GM23248 (cell line): ENCODE measurements around the gene MYO1H. TPM values are rescaled to one million over a fixed set of nuclear protein-coding genes. Genes with fewer than 3 reads are reported as not detected.
A peak's percentile ranks its signal among the peaks of the same experiment; 100 is the strongest.

ENCODE experiments used
- DNase-seq: peaks from one replicate; pipeline ENCODE4 v3.0.0-alpha.2; 2015
- H2AFZ ChIP-seq: fragments of 200-600 bp; sonication (generic); 2 replicates; pipeline ENCODE4 v1.6.1; 2016; ENCODE audit warnings: antibody characterized with exemption
- H3F3A ChIP-seq: fragments of 200-600 bp; sonication (generic); 2 replicates; pipeline ENCODE4 v1.6.1; 2016; ENCODE audit warnings: mild to moderate bottlenecking, antibody characterized with exemption, mixed run types; ENCODE audit not compliant: insufficient read depth
- H3K27ac ChIP-seq: fragments of 200-600 bp; sonication (generic); 2 replicates; pipeline ENCODE4 v1.5.1; 2016; ENCODE audit warnings: mild to moderate bottlenecking
- H3K27me3 ChIP-seq: fragments of 200-600 bp; sonication (generic); replicated peaks from 2 replicates; pipeline ENCODE4 v1.6.1; 2016; ENCODE audit warnings: mild to moderate bottlenecking; ENCODE audit not compliant: insufficient read depth
- H3K36me3 ChIP-seq: fragments of 200-600 bp; sonication (generic); 2 replicates; pipeline ENCODE4 v1.6.1; 2016; ENCODE audit warnings: low read depth, mild to moderate bottlenecking
- H3K4me1 ChIP-seq: fragments of 200-600 bp; sonication (generic); 2 replicates; pipeline ENCODE4 v1.6.1; 2016; ENCODE audit warnings: mild to moderate bottlenecking; ENCODE audit not compliant: insufficient read depth
- H3K4me2 ChIP-seq: fragments of 200-600 bp; sonication (generic); one replicate; pipeline ENCODE4 v1.6.1; 2016; ENCODE audit warnings: mild to moderate bottlenecking; ENCODE audit not compliant: unreplicated experiment
- H3K4me3 ChIP-seq: fragments of 200-600 bp; sonication (generic); 2 replicates; pipeline ENCODE4 v1.5.1; 2016; ENCODE audit warnings: mild to moderate bottlenecking
- H3K79me2 ChIP-seq: fragments of 200-600 bp; sonication (generic); 2 replicates; pipeline ENCODE4 v1.6.1; 2016; ENCODE audit warnings: mild to moderate bottlenecking; ENCODE audit not compliant: insufficient read depth
- H3K9ac ChIP-seq: fragments of 200-600 bp; sonication (generic); 2 replicates; pipeline ENCODE4 v1.6.1; 2016; ENCODE audit warnings: mild to moderate bottlenecking
- H3K9me2 ChIP-seq: fragments of 200-600 bp; sonication (generic); 2 replicates; pipeline ENCODE4 v1.6.1; 2016; ENCODE audit warnings: mixed run types, mild to moderate bottlenecking, moderate library complexity; ENCODE audit not compliant: insufficient read depth
- H3K9me3 ChIP-seq: fragments of 200-600 bp; sonication (generic); one replicate; pipeline ENCODE4 v1.6.1; 2017; ENCODE audit warnings: low read depth
- H4K20me1 ChIP-seq: fragments of 200-600 bp; sonication (generic); 2 replicates; pipeline ENCODE4 v1.6.0; 2016; ENCODE audit not compliant: insufficient read depth
- EZH2 ChIP-seq: fragments of 200-600 bp; sonication (generic); IDR thresholded peaks from 2 replicates; pipeline ENCODE4 v1.6.1; 2018; ENCODE audit warnings: antibody characterized with exemption, mild to moderate bottlenecking; ENCODE audit not compliant: insufficient read depth, poor library complexity, severe bottlenecking
- EZH2phosphoT487 ChIP-seq: fragments of 200-600 bp; sonication (generic); IDR thresholded peaks from 2 replicates; pipeline ENCODE4 v1.6.1; 2018; ENCODE audit warnings: antibody characterized with exemption, moderate library complexity, mild to moderate bottlenecking, low read depth; ENCODE audit not compliant: insufficient read depth
- WGBS, 2 experiments: methylation state at CpG; one replicate each; pipeline ENCODE4 v1.1.6; 2015 to 2017; ENCODE audit warnings: low lambda C conversion rate in 2 of 2, low coverage in 1 of 2; ENCODE audit errors: missing lambda C conversion rate in 2 of 2; 5-methylcytosine and 5-hydroxymethylcytosine counted together
- in situ Hi-C: fragments of 300-500 bp; cut with MboI; formaldehyde crosslinking; loops from 2 replicates; pipeline ENCODE4 v1.15.0; 2020
- polyA plus RNA-seq: library from polyadenylated mRNA; unstranded; fragments of >200 nt; fragmentation: Nextera tagmentation; extraction: Ambion mirVana; gene quantifications from 2 replicates; pipeline ENCODE4 v1.2.1, GENCODE V29; 2016
- total RNA-seq: library from RNA; depleted of rRNA; stranded (reverse); fragments of >200 nt; shearing (Covaris generic); gene quantifications from 2 replicates; pipeline ENCODE4 v1.2.3, GENCODE V29; 2014

MYO1H gene
- total and polyA plus RNA-seq, 2 experiments from 2014 or later, result not detected

- DNase-seq, result no peak
Measured at GRCh38 chr12:109448707-109449390, 101.1 kb downstream of the MYO1H start.

GRCh38 chr12:109449845-109450532 is 102.3 kb downstream of the MYO1H start:
- Histone ChIP-seq H2AFZ (no peak overlapping the region), H3K9me2 (no peaks in the 10 kb centered on the region), H4K20me1 (no peaks in the 10 kb centered on the region; the same call in 1 of the 2 replicates), H3K9ac (no peak overlapping the region), H3K27ac (no peak overlapping the region), H3K9me3 (no peaks in the 10 kb centered on the region), H3F3A (peaks cover 21% of the 10 kb centered on the region; the same call in 1 of the 2 replicates), H3K79me2 (peaks cover 97% of the 10 kb centered on the region), H3K27me3 (no peaks in the 10 kb centered on the region), H3K4me1 (peaks cover 16% of the 10 kb centered on the region), H3K36me3 (peaks cover 75% of the 10 kb centered on the region), H3K4me2 (no peak overlapping the region), H3K4me3 (no peak overlapping the region)
- TF ChIP-seq EZH2phosphoT487, result no peak
- no peak for TF ChIP-seq EZH2
- in situ Hi-C loops, result no loop called here
- DNase-seq, result no peak
- 74 to 80% methylated on average over 16 of the region's 16 CpGs for WGBS, 2 experiments

More at GRCh38 chr12:109448707-109449390, 101.1 kb downstream of the MYO1H start:
- no peaks in the 10 kb centered on the region for H3K27me3 ChIP-seq
- no peak overlapping the region; the same call in 1 of the 2 replicates for H3K27ac ChIP-seq
- no peak overlapping the region for H3K9ac ChIP-seq
- H3F3A ChIP-seq, result peaks cover 33% of the 10 kb centered on the region
- in situ Hi-C loops, result no loop called here
- H3K79me2 ChIP-seq, result peaks cover 92% of the 10 kb centered on the region
- H3K4me3 ChIP-seq, result no peak overlapping the region
- TF ChIP-seq EZH2phosphoT487 (no peak), EZH2 (no peak)
- peaks cover 67% of the 10 kb centered on the region for H3K36me3 ChIP-seq
- no peaks in the 10 kb centered on the region for H3K9me2 ChIP-seq
- peak overlapping the region; percentile 1 for H3K4me2 ChIP-seq
- 62% methylated on average over 8 of the region's 8 CpGs for WGBS, 2 experiments
- H4K20me1 ChIP-seq, result no peaks in the 10 kb centered on the region; the same call in 1 of the 2 replicates
- H3K4me1 ChIP-seq, result peaks cover 27% of the 10 kb centered on the region
- no peaks in the 10 kb centered on the region for H3K9me3 ChIP-seq
- H2AFZ ChIP-seq, result no peak overlapping the region

- no peaks in the 10 kb centered on the region for H3K27me3 ChIP-seq
- no peak overlapping the region for H3K4me3 ChIP-seq
- H3K27ac ChIP-seq, result 0 out of 2 replicates have a peak overlapping the region, but pooled peaks have one; percentile 9
- peaks cover 13% of the 10 kb centered on the region for H3F3A ChIP-seq
- no peaks in the 10 kb centered on the region for H3K9me2 ChIP-seq
- peak; percentile 13 for DNase-seq
- H3K36me3 ChIP-seq, result peaks cover 85% of the 10 kb centered on the region
- 50 to 65% methylated on average over 4 of the region's 4 CpGs for WGBS, 2 experiments
- H2AFZ ChIP-seq, result no peak overlapping the region
- no peaks in the 10 kb centered on the region; the same call in 1 of the 2 replicates for H4K20me1 ChIP-seq
- TF ChIP-seq EZH2 (no peak), EZH2phosphoT487 (no peak)
- H3K4me2 ChIP-seq, result no peak overlapping the region
- peaks cover 100% of the 10 kb centered on the region for H3K79me2 ChIP-seq
- in situ Hi-C loops, result no loop called here
- peaks cover 15% of the 10 kb centered on the region for H3K4me1 ChIP-seq
- H3K9me3 ChIP-seq, result no peaks in the 10 kb centered on the region
- H3K9ac ChIP-seq, result no peak overlapping the region
Measured at GRCh38 chr12:109450980-109451379, 103.3 kb downstream of the MYO1H start.

GRCh38 chr12:109451400-109451799 is 103.7 kb downstream of the MYO1H start:
- Histone ChIP-seq H3F3A (peaks cover 13% of the 10 kb centered on the region), H4K20me1 (no peaks in the 10 kb centered on the region; the same call in 1 of the 2 replicates), H2AFZ (no peak overlapping the region), H3K9me3 (no peaks in the 10 kb centered on the region), H3K9ac (no peak overlapping the region), H3K4me3 (no peak overlapping the region), H3K79me2 (peaks cover 100% of the 10 kb centered on the region), H3K36me3 (peaks cover 85% of the 10 kb centered on the region), H3K4me1 (peaks cover 16% of the 10 kb centered on the region), H3K27ac (no peak overlapping the region), H3K4me2 (no peak overlapping the region), H3K27me3 (no peaks in the 10 kb centered on the region), H3K9me2 (no peaks in the 10 kb centered on the region)
- WGBS, 2 experiments, result 90 to 91% methylated on average over 10 to 23 of the region's 23 CpGs
- no peak for DNase-seq
- TF ChIP-seq EZH2phosphoT487 (no peak), EZH2 (no peak)
- in situ Hi-C loops, result no loop called here
